ENCODE data around the gene VGF.
A peak's percentile ranks its signal among the peaks of the same experiment; 100 is the strongest.

Gene VGF

DNA sequence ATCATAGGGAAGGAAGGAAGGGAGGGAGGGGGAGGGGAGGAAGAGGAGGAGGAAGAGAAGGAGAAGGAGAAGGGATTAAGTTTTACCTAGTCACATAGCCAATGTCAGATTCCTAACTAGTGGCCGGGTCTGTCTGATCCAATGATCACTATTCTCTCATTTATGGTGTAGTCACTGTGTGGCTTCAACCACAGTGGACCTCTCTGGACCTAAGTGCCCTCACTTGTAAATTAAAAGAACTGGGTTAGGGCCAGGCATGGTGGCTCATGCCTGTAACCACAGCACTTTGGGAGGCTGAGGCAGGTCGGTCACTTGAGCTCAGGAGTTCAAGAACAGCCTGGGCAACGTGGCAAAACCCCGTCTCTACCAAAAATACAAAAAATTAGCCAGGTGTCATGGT is 45.1 kb downstream of the VGF start:
- Histone ChIP-seq H3K36me3 (ENCODE audit: control insufficient read depth in 1 of 2, insufficient read depth in 2 of 2, low read length in 2 of 2) (no peaks in the 10 kb centered on the region), H3K4me2 (ENCODE audit: low read length) (no peak overlapping the region), H4K8ac (ENCODE audit: low read depth, low read length) (no peak overlapping the region), H3K9me3 (ENCODE audit: insufficient read depth, low read depth, low read length) (peaks cover 2% of the 10 kb centered on the region), H3K18ac (ENCODE audit: low read length) (no peak overlapping the region), H3K79me2 (ENCODE audit: control insufficient read depth, insufficient read depth, low read length, poor library complexity) (peaks cover 4% of the 10 kb centered on the region), H3K79me1 (ENCODE audit: low read length) (peaks cover 50% of the 10 kb centered on the region), H4K91ac (ENCODE audit: low read depth, low read length) (peak overlapping the region; percentile 69), H3K27me3 (ENCODE audit: insufficient read depth, low read length) (no peaks in the 10 kb centered on the region), H2BK5ac (ENCODE audit: low read depth, low read length, poor library complexity) (peak overlapping the region; percentile 36), H2AK5ac (ENCODE audit: low read length) (peak overlapping the region; percentile 49), H2BK12ac (ENCODE audit: low read length) (peak overlapping the region; percentile 44), H3K23ac (ENCODE audit: low read length) (no peak overlapping the region), H3K27ac (ENCODE audit: low read depth, low read length) (no peak overlapping the region), H2AFZ (ENCODE audit: insufficient read depth, low read length, poor library complexity) (no peak overlapping the region), H3K4me3 (ENCODE audit: low read depth, low read length) (no peak overlapping the region), H3K14ac (ENCODE audit: low read length) (no peak overlapping the region), H3K9ac (ENCODE audit: low read length) (no peak overlapping the region), H2BK120ac (ENCODE audit: insufficient read depth, low read length, poor library complexity) (peak overlapping the region; percentile 61), H4K12ac (ENCODE audit: low read depth, low read length) (no peak overlapping the region), H3K4me1 (ENCODE audit: control insufficient read depth in 1 of 2, insufficient read depth in 2 of 2, low read length in 2 of 2) (peaks cover 36 to 45% of the 10 kb centered on the region in 2 experiments), H3K4ac (ENCODE audit: low read depth, low read length) (peak overlapping the region; percentile 21)
- peak in 1 of 2 donors; percentile 2 for DNase-seq
- WGBS (ENCODE audit: extremely low coverage, insufficient coverage, insufficient read length), result no CpG with 5 or more reads among the region's 4 CpGs

DNA sequence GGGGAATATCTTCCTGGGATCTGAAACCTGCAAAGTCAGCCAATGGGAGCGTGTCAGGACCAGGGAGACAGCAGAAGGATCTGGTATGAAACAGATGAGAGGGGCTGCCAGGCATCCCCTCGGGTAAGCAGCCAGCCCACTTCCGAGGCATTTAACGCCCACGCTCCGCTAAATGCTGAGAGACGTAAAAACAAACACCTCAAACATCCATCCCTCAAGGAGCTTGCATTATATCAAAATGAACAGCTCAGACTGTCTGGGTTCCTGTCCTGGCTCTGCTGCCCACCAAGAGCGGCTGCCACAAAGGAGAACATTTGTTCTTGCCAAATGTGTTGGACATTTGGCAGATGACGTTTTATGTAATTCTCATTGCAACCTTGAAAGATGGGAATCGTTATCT is 45.5 kb downstream of the VGF start:
- no peak overlapping the region for H3K18ac ChIP-seq (ENCODE audit: low read length)
- H2BK5ac ChIP-seq (ENCODE audit: low read depth, low read length, poor library complexity), result no peak overlapping the region
- peaks cover 34 to 44% of the 10 kb centered on the region in 2 experiments for H3K4me1 ChIP-seq (ENCODE audit: control insufficient read depth in 1 of 2, insufficient read depth in 2 of 2, low read length in 2 of 2)
- peak overlapping the region; percentile 37 for H3K9ac ChIP-seq (ENCODE audit: low read length)
- H3K4me2 ChIP-seq (ENCODE audit: low read length), result no peak overlapping the region
- no peak overlapping the region for H4K8ac ChIP-seq (ENCODE audit: low read depth, low read length)
- no CpG with 5 or more reads among the region's 10 CpGs for WGBS (ENCODE audit: extremely low coverage, insufficient coverage, insufficient read length)
- no peaks in the 10 kb centered on the region for H3K27me3 ChIP-seq (ENCODE audit: insufficient read depth, low read length)
- peaks cover 48% of the 10 kb centered on the region for H3K79me1 ChIP-seq (ENCODE audit: low read length)
- H3K79me2 ChIP-seq (ENCODE audit: control insufficient read depth, insufficient read depth, low read length, poor library complexity), result peaks cover 3% of the 10 kb centered on the region
- H3K4me3 ChIP-seq (ENCODE audit: low read depth, low read length), result no peak overlapping the region
- no peak overlapping the region for H2BK120ac ChIP-seq (ENCODE audit: insufficient read depth, low read length, poor library complexity)
- H2AK5ac ChIP-seq (ENCODE audit: low read length), result no peak overlapping the region
- H3K14ac ChIP-seq (ENCODE audit: low read length), result no peak overlapping the region
- no peak overlapping the region for H3K23ac ChIP-seq (ENCODE audit: low read length)
- peaks cover under 1% of the 10 kb centered on the region for H3K9me3 ChIP-seq (ENCODE audit: insufficient read depth, low read depth, low read length)
- H3K36me3 ChIP-seq (ENCODE audit: control insufficient read depth in 1 of 2, insufficient read depth in 2 of 2, low read length in 2 of 2), result no peaks in the 10 kb centered on the region
- DNase-seq, result peak; percentile 0 to 7
- no peak overlapping the region for H3K4ac ChIP-seq (ENCODE audit: low read depth, low read length)
- peak overlapping the region; percentile 86 for H4K91ac ChIP-seq (ENCODE audit: low read depth, low read length)
- H4K12ac ChIP-seq (ENCODE audit: low read depth, low read length), result no peak overlapping the region
- peak overlapping the region; percentile 15 for H2BK12ac ChIP-seq (ENCODE audit: low read length)
- no peak overlapping the region for H2AFZ ChIP-seq (ENCODE audit: insufficient read depth, low read length, poor library complexity)
- H3K27ac ChIP-seq (ENCODE audit: low read depth, low read length), result no peak overlapping the region

DNA sequence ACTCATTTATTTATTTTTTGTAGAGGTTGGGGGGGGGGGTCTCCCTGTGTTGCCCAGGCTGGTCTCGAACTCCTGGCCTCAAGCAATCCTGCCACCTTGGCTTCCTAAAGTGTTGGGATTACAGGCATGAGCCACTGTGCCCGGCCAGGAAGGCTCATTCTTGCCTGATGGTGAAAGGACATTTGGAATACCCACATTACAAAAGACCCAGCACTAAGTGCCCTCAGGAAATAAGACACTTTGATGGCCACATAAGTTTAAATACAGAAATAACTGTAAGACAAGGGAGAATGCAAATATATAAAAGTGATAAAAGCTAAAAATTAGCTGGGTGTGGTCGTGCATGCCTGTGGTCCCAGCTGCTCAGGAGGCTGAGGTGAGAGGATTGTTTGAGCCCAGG is 46.5 kb downstream of the VGF start:
- no peak overlapping the region for H3K23ac ChIP-seq (ENCODE audit: low read length)
- no peaks in the 10 kb centered on the region for H3K36me3 ChIP-seq (ENCODE audit: control insufficient read depth in 1 of 2, insufficient read depth in 2 of 2, low read length in 2 of 2)
- no peak overlapping the region for H2AFZ ChIP-seq (ENCODE audit: insufficient read depth, low read length, poor library complexity)
- H3K79me1 ChIP-seq (ENCODE audit: low read length), result peaks cover 45% of the 10 kb centered on the region
- peak overlapping the region; percentile 74 for H2BK12ac ChIP-seq (ENCODE audit: low read length)
- WGBS (ENCODE audit: extremely low coverage, insufficient coverage, insufficient read length), result no CpG with 5 or more reads among the region's 3 CpGs
- peak overlapping the region; percentile 86 for H4K91ac ChIP-seq (ENCODE audit: low read depth, low read length)
- H4K8ac ChIP-seq (ENCODE audit: low read depth, low read length), result peak overlapping the region; percentile 56
- H2BK120ac ChIP-seq (ENCODE audit: insufficient read depth, low read length, poor library complexity), result peak overlapping the region; percentile 88
- no peaks in the 10 kb centered on the region for H3K9me3 ChIP-seq (ENCODE audit: insufficient read depth, low read depth, low read length)
- H2BK5ac ChIP-seq (ENCODE audit: low read depth, low read length, poor library complexity), result peak overlapping the region; percentile 82
- H3K4ac ChIP-seq (ENCODE audit: low read depth, low read length), result no peak overlapping the region
- peak overlapping the region; percentile 55 for H3K18ac ChIP-seq (ENCODE audit: low read length)
- peaks cover 2% of the 10 kb centered on the region for H3K79me2 ChIP-seq (ENCODE audit: control insufficient read depth, insufficient read depth, low read length, poor library complexity)
- no peaks in the 10 kb centered on the region for H3K27me3 ChIP-seq (ENCODE audit: insufficient read depth, low read length)
- H2AK5ac ChIP-seq (ENCODE audit: low read length), result no peak overlapping the region
- no peak overlapping the region for H3K14ac ChIP-seq (ENCODE audit: low read length)
- H3K4me1 ChIP-seq (ENCODE audit: control insufficient read depth in 1 of 2, insufficient read depth in 2 of 2, low read length in 2 of 2), result peaks cover 26 to 36% of the 10 kb centered on the region in 2 experiments
- peak overlapping the region; percentile 61 for H3K27ac ChIP-seq (ENCODE audit: low read depth, low read length)
- H3K9ac ChIP-seq (ENCODE audit: low read length), result no peak overlapping the region
- no peak overlapping the region for H3K4me3 ChIP-seq (ENCODE audit: low read depth, low read length)
- no peak overlapping the region for H4K12ac ChIP-seq (ENCODE audit: low read depth, low read length)
- no peak overlapping the region for H3K4me2 ChIP-seq (ENCODE audit: low read length)
- peak; percentile 50 to 89 for DNase-seq

DNA sequence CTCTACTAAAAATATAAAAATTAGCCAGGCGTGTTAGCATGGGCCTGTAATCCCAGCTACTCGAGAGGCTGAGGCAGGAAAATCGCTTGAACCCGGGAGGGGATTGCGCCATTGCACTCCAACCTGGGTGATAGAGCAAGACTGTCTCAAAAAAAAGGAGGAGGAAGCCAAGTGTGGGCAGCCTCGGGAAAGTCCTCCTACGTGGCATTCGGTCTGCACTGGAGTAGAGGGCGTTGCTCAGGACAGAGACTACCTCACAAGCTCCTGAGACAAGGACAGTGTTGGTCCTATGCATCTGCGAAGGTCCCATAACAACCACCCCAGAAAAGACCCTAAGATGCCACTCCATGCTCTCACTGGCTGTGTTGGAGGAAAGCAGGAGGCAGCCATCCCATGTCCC is 48.5 kb downstream of the VGF start:
- Histone ChIP-seq H4K91ac (ENCODE audit: low read depth, low read length) (peak overlapping the region; percentile 84), H2AK5ac (ENCODE audit: low read length) (peak overlapping the region; percentile 27), H3K4me1 (ENCODE audit: control insufficient read depth in 1 of 2, insufficient read depth in 2 of 2, low read length in 2 of 2) (peaks cover 18 to 20% of the 10 kb centered on the region in 2 experiments), H3K79me1 (ENCODE audit: low read length) (peaks cover 27% of the 10 kb centered on the region), H3K4me3 (ENCODE audit: low read depth, low read length) (no peak overlapping the region), H3K79me2 (ENCODE audit: control insufficient read depth, insufficient read depth, low read length, poor library complexity) (no peaks in the 10 kb centered on the region), H3K27me3 (ENCODE audit: insufficient read depth, low read length) (no peaks in the 10 kb centered on the region), H3K27ac (ENCODE audit: low read depth, low read length) (peak overlapping the region; percentile 30), H3K18ac (ENCODE audit: low read length) (peak overlapping the region; percentile 34), H3K4ac (ENCODE audit: low read depth, low read length) (no peak overlapping the region), H2BK120ac (ENCODE audit: insufficient read depth, low read length, poor library complexity) (peak overlapping the region; percentile 40), H4K8ac (ENCODE audit: low read depth, low read length) (peak overlapping the region; percentile 20), H3K23ac (ENCODE audit: low read length) (no peak overlapping the region), H3K14ac (ENCODE audit: low read length) (peak overlapping the region; percentile 23), H3K36me3 (ENCODE audit: control insufficient read depth in 1 of 2, insufficient read depth in 2 of 2, low read length in 2 of 2) (no peaks in the 10 kb centered on the region), H2BK5ac (ENCODE audit: low read depth, low read length, poor library complexity) (peak overlapping the region; percentile 10), H3K9me3 (ENCODE audit: insufficient read depth, low read depth, low read length) (no peaks in the 10 kb centered on the region), H2AFZ (ENCODE audit: insufficient read depth, low read length, poor library complexity) (no peak overlapping the region), H2BK12ac (ENCODE audit: low read length) (peak overlapping the region; percentile 34), H4K12ac (ENCODE audit: low read depth, low read length) (no peak overlapping the region), H3K9ac (ENCODE audit: low read length) (no peak overlapping the region), H3K4me2 (ENCODE audit: low read length) (no peak overlapping the region)
- no CpG with 5 or more reads among the region's 10 CpGs for WGBS (ENCODE audit: extremely low coverage, insufficient coverage, insufficient read length)
- DNase-seq, result peak; percentile 66 to 75

Data from trophoblast cell (in vitro differentiated cells and primary cell).